Measurements from ENCODE around the gene NUP93. TPM values are rescaled to one million over a fixed set of nuclear protein-coding genes. Genes with fewer than 3 reads are reported as not detected.

Gene NUP93
- total RNA-seq, 3 donors from 2014 or later, result 29.4 to 48.8 (median 32.6) TPM

DNA sequence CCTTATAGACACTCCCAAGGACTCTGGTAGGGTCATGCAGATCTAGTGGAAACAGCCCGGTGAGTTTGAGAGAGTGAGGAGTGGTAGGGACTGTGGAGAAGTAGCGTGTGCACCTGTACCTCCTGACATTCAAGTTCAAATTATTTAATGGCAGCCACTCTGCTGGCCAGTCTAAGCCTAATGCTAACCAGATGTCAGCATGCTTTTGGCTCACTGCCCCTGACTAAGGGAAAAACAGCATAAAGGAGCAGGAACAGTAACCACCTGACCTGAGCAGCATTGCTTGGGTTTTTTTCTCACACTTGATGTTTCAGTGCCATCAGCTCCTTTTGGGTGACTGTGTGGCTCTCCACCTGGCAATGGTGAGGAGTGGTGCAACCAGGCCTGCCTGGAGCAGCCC lies 111.3 kb downstream of the NUP93 start:
- intact Hi-C loops (cut with DNase I; ENCODE audit: low total_unique reads), result no loop called here
- TF ChIP-seq POLR2AphosphoS5 (IDR thresholded peaks at IDR 0.05) (no peak), POLR2A (IDR thresholded peaks at IDR 0.05) (no peak)
- TF ChIP-seq, protein P1, sequence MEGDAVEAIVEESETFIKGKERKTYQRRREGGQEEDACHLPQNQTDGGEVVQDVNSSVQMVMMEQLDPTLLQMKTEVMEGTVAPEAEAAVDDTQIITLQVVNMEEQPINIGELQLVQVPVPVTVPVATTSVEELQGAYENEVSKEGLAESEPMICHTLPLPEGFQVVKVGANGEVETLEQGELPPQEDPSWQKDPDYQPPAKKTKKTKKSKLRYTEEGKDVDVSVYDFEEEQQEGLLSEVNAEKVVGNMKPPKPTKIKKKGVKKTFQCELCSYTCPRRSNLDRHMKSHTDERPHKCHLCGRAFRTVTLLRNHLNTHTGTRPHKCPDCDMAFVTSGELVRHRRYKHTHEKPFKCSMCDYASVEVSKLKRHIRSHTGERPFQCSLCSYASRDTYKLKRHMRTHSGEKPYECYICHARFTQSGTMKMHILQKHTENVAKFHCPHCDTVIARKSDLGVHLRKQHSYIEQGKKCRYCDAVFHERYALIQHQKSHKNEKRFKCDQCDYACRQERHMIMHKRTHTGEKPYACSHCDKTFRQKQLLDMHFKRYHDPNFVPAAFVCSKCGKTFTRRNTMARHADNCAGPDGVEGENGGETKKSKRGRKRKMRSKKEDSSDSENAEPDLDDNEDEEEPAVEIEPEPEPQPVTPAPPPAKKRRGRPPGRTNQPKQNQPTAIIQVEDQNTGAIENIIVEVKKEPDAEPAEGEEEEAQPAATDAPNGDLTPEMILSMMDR (IDR thresholded peaks at IDR 0.05), result no peak
- Histone ChIP-seq H3K9me3 (no peaks in the 10 kb centered on the region), H3K36me3 (no peaks in the 10 kb centered on the region), H3K4me3 (no peak overlapping the region), H3K27me3 (no peaks in the 10 kb centered on the region), H3K27ac (no peak overlapping the region), H3K4me1 (no peaks in the 10 kb centered on the region)
- no peak for DNase-seq (ENCODE audit: low spot score in 2 of 2)

DNA sequence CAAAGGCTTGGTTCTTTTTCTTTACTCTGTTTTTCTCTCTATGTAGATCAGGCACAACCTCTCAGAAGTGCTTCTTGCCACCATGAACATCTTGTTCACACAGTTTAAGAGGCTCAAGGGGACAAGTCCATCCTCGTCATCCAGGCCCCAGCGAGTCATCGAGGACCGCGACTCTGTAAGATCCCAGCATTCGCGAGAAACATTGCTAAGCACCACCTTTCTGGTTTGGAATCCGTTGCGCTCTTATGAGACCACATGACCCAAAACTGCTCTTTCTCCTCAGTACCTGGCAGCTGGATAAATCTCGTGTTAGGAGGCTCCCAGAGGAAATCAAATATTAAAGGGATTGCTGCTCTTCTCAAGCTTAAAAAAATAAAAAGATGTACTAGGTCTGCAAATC lies 111.7 kb downstream of the NUP93 start:
- Histone ChIP-seq H3K27me3 (no peaks in the 10 kb centered on the region), H3K4me3 (no peak overlapping the region), H3K27ac (no peak overlapping the region), H3K36me3 (no peaks in the 10 kb centered on the region), H3K9me3 (no peaks in the 10 kb centered on the region), H3K4me1 (no peaks in the 10 kb centered on the region)
- no peak for DNase-seq (ENCODE audit: low spot score in 2 of 2)
- intact Hi-C loops (cut with DNase I; ENCODE audit: low total_unique reads), result no loop called here
- TF ChIP-seq POLR2A (IDR thresholded peaks at IDR 0.05) (no peak), POLR2AphosphoS5 (IDR thresholded peaks at IDR 0.05) (no peak)
- TF ChIP-seq, protein P1 (IDR thresholded peaks at IDR 0.05), result no peak

DNA sequence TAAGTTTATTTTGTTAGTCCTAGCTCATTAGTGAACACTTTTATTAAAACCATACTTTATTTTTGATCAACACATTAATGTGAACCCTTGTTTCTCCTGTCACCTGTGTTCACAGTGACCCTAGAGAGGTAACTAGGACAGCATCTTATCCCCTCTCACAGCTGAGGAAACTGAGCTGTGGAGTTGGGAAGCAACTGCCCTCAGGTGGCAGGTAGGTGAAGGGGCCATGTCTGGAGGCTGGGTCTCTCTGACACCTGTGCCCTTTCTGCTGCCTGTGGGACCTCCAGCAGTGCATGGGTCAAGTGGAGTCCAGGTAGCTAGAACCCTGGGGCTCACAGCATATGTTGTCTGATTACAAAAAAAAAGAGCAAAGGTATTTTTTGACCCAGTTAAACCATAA lies 112.2 kb downstream of the NUP93 start:
- Histone ChIP-seq H3K36me3 (no peaks in the 10 kb centered on the region), H3K4me1 (no peaks in the 10 kb centered on the region), H3K27ac (no peak overlapping the region), H3K27me3 (no peaks in the 10 kb centered on the region), H3K4me3 (no peak overlapping the region), H3K9me3 (no peaks in the 10 kb centered on the region)
- no peak for TF ChIP-seq POLR2A (IDR thresholded peaks at IDR 0.05)
- TF ChIP-seq POLR2AphosphoS5 (IDR thresholded peaks at IDR 0.05), result no peak
- TF ChIP-seq, protein P1 (IDR thresholded peaks at IDR 0.05), result no peak
- DNase-seq (ENCODE audit: low spot score in 2 of 2), result no peak
- intact Hi-C loops (cut with DNase I; ENCODE audit: low total_unique reads), result no loop called here

DNA sequence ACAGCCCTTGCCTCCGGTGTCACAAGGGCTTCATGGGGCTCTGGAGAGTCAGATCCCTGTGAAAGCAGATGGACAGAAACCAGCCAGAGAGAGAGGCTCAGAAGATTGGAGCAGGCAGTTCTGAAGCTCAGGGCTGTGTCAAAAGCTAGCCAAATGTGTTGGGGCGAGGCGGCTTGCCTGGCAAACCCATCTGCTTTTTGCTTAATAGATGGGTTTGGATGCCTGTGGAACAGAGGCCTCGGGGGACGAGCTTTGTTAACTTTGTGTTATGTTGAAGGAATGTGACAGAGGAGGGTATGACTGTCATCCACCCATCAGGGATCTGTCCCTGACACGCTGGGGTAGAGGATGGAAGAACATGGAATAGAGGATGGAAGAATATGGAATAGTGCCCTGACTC lies 114.1 kb downstream of the NUP93 start:
- Histone ChIP-seq H3K4me1 (peaks cover 0 to 6% of the 10 kb centered on the region in 2 donors), H3K4me3 (no peak overlapping the region), H3K9me3 (no peaks in the 10 kb centered on the region), H3K36me3 (no peaks in the 10 kb centered on the region), H3K27me3 (no peaks in the 10 kb centered on the region), H3K27ac (no peak overlapping the region)
- intact Hi-C loops (cut with DNase I; ENCODE audit: low total_unique reads), result no loop called here
- no peak for TF ChIP-seq POLR2AphosphoS5 (IDR thresholded peaks at IDR 0.05)
- TF ChIP-seq, protein P1 (IDR thresholded peaks at IDR 0.05), result no peak
- TF ChIP-seq POLR2A (IDR thresholded peaks at IDR 0.05), result no peak
- DNase-seq (ENCODE audit: low spot score in 2 of 2), result no peak

DNA sequence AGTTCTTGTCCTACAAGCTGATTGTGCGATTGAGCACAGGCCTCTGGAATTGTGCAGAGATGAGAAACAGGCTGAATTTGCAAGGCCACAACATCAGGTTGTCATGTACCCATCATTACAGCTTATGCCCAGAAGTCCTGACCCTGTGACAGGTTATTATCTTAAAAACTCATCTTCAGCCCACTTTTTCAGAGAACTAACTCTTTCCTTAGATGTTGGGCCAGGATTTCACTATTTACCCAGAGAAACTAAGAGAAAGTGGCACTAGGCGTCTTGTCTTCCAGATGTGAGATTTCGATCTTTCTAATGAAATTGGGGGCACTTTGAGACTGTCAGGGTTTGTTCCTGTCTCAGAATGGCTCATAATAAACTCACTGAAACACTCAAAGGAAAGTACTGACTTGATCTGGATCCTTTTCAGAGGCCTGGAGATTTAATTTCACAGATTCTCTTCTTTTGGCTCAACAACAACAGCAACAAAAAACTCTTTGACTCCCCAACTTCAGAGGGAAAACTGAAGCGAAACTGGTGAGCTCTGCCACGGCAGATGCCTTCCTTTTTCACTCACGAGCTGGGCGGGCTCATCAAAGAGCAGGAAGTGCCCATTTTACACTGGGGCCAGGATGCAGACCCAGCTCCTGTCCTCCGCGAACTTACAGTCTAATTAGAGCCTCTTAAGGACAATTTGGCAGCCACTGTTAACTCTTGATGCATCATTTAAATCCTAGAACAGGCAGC lies 117.4 kb downstream of the NUP93 start:
- intact Hi-C loops (cut with DNase I; ENCODE audit: low total_unique reads), result no loop called here
- Histone ChIP-seq H3K36me3 (no peaks in the 10 kb centered on the region), H3K4me1 (peaks cover 0 to 7% of the 10 kb centered on the region in 2 donors), H3K27me3 (no peaks in the 10 kb centered on the region), H3K4me3 (no peak overlapping the region), H3K27ac (peak overlapping the region; percentile 40 to 46), H3K9me3 (no peaks in the 10 kb centered on the region)
- TF ChIP-seq POLR2AphosphoS5 (IDR thresholded peaks at IDR 0.05) (no peak), POLR2A (IDR thresholded peaks at IDR 0.05) (no peak)
- TF ChIP-seq, protein P1 (IDR thresholded peaks at IDR 0.05), result no peak
- DNase-seq (ENCODE audit: low spot score in 2 of 2), result no peak
